Mesothelial cell of epicardium (in vitro differentiated cells): ENCODE data around the gene CDK1. TPM values are rescaled to one million over a fixed set of nuclear protein-coding genes. Genes with fewer than 3 reads are reported as not detected.
A peak's percentile ranks its signal among the peaks of the same experiment; 100 is the strongest.

Experiments used
- DNase-seq, 2 experiments: peaks; one replicate each; pipeline ENCODE4 v3.0.0; 2021; ENCODE audit warnings: low spot score in 2 of 2; ENCODE audit not compliant: unreplicated experiment in 2 of 2
- H3K27ac Mint-ChIP-seq: 2 replicates; pipeline ENCODE4 v1.8.0; 2021; ENCODE audit warnings: mixed read lengths
- H3K27me3 Mint-ChIP-seq: 2 replicates; pipeline ENCODE4 v1.8.0; 2021; ENCODE audit warnings: low read depth, mixed read lengths
- H3K36me3 Mint-ChIP-seq: 2 replicates; pipeline ENCODE4 v1.8.0; 2021; ENCODE audit warnings: mixed read lengths
- H3K4me1 Mint-ChIP-seq: 2 replicates; pipeline ENCODE4 v1.8.0; 2021; ENCODE audit warnings: mixed read lengths
- H3K4me3 Mint-ChIP-seq: 2 replicates; pipeline ENCODE4 v1.8.0; 2021; ENCODE audit warnings: mild to moderate bottlenecking, moderate library complexity, mixed read lengths
- H3K9me3 Mint-ChIP-seq: 2 replicates; pipeline ENCODE4 v1.8.0; 2021; ENCODE audit warnings: mixed read lengths
- total RNA-seq: library from RNA; stranded (reverse); gene quantifications from 3 replicates; pipeline ENCODE4 v1.2.1, GENCODE V29; 2021
- TF ChIP-seq, protein P1 (sequence below): fragments of 200-600 bp; sonication (generic); IDR thresholded peaks from one replicate; pipeline ENCODE4 v1.5.0; 2021; ENCODE audit warnings: antibody characterized with exemption; ENCODE audit not compliant: unreplicated experiment

Gene CDK1
- total RNA-seq, 1 donor from 2014 or later: 41.9 TPM

DNA sequence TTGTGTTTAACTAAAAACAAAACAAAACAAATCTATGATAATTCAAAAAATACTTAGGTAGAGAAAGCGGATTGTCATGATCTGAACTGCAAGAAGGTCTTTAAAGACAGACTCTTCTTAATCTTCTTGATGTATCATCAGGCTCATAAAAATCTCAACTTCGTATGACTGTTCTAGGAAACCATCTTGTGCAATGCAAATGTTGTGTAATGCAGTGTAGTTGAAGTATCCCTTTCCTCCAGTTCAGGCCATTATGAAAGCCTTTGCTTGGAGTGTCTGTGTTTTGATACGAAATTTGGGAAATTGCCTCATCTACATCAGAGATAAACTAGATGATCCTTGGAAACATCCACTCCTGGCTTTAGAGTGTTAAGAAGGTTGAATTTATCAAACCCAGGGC, 30.9 kb downstream of the CDK1 start:
- Mint-ChIP-seq H3K9me3 (no peaks in the 10 kb centered on the region), H3K4me1 (peaks cover 49% of the 10 kb centered on the region), H3K27ac (no peak overlapping the region), H3K4me3 (no peak overlapping the region), H3K36me3 (no peaks in the 10 kb centered on the region), H3K27me3 (no peaks in the 10 kb centered on the region)
- TF ChIP-seq, protein P1, sequence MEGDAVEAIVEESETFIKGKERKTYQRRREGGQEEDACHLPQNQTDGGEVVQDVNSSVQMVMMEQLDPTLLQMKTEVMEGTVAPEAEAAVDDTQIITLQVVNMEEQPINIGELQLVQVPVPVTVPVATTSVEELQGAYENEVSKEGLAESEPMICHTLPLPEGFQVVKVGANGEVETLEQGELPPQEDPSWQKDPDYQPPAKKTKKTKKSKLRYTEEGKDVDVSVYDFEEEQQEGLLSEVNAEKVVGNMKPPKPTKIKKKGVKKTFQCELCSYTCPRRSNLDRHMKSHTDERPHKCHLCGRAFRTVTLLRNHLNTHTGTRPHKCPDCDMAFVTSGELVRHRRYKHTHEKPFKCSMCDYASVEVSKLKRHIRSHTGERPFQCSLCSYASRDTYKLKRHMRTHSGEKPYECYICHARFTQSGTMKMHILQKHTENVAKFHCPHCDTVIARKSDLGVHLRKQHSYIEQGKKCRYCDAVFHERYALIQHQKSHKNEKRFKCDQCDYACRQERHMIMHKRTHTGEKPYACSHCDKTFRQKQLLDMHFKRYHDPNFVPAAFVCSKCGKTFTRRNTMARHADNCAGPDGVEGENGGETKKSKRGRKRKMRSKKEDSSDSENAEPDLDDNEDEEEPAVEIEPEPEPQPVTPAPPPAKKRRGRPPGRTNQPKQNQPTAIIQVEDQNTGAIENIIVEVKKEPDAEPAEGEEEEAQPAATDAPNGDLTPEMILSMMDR: no peak
- DNase-seq: no peak

- Mint-ChIP-seq H3K27ac (peak overlapping the region; percentile 53), H3K27me3 (no peaks in the 10 kb centered on the region), H3K9me3 (no peaks in the 10 kb centered on the region), H3K4me3 (no peak overlapping the region), H3K36me3 (no peaks in the 10 kb centered on the region), H3K4me1 (peaks cover 48% of the 10 kb centered on the region)
- no peak for DNase-seq
- TF ChIP-seq, protein P1: no peak
Observed at GRCh38 chr10:60810437-60811182, 32.3 kb downstream of the CDK1 start.

- Mint-ChIP-seq H3K27ac (peak overlapping the region; percentile 78), H3K36me3 (no peaks in the 10 kb centered on the region), H3K9me3 (no peaks in the 10 kb centered on the region), H3K4me3 (no peak overlapping the region), H3K4me1 (peaks cover 59% of the 10 kb centered on the region), H3K27me3 (no peaks in the 10 kb centered on the region)
- TF ChIP-seq, protein P1: peak; percentile 71
- DNase-seq: no peak
Observed at GRCh38 chr10:60816628-60817397, 38.5 kb downstream of the CDK1 start.

- no peak for DNase-seq
- no peaks in the 10 kb centered on the region for H3K27me3 Mint-ChIP-seq
Observed at GRCh38 chr10:60817398-60817805, 39.1 kb downstream of the CDK1 start.

GRCh38 chr10:60818134-60818770, 40.0 kb downstream of the CDK1 start:
- Mint-ChIP-seq H3K36me3 (no peaks in the 10 kb centered on the region), H3K27ac (peak overlapping the region; percentile 85), H3K4me1 (peaks cover 64% of the 10 kb centered on the region), H3K27me3 (no peaks in the 10 kb centered on the region), H3K9me3 (no peaks in the 10 kb centered on the region), H3K4me3 (no peak overlapping the region)
- TF ChIP-seq, protein P1: no peak
- DNase-seq: no peak

More at GRCh38 chr10:60817398-60817805, 39.1 kb downstream of the CDK1 start:
- Mint-ChIP-seq H3K4me3 (no peak overlapping the region), H3K36me3 (no peaks in the 10 kb centered on the region), H3K4me1 (peaks cover 62% of the 10 kb centered on the region), H3K27ac (peak overlapping the region; percentile 68), H3K9me3 (no peaks in the 10 kb centered on the region)
- TF ChIP-seq, protein P1: no peak
